ENCODE results near the gene SNX17.
"Not testable (repeated sequence)": the region's sequence is repeated elsewhere in the genome, so short reads cannot be mapped to it uniquely, and the experiment has no call there.

Gene SNX17, protein sequence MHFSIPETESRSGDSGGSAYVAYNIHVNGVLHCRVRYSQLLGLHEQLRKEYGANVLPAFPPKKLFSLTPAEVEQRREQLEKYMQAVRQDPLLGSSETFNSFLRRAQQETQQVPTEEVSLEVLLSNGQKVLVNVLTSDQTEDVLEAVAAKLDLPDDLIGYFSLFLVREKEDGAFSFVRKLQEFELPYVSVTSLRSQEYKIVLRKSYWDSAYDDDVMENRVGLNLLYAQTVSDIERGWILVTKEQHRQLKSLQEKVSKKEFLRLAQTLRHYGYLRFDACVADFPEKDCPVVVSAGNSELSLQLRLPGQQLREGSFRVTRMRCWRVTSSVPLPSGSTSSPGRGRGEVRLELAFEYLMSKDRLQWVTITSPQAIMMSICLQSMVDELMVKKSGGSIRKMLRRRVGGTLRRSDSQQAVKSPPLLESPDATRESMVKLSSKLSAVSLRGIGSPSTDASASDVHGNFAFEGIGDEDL

DNA sequence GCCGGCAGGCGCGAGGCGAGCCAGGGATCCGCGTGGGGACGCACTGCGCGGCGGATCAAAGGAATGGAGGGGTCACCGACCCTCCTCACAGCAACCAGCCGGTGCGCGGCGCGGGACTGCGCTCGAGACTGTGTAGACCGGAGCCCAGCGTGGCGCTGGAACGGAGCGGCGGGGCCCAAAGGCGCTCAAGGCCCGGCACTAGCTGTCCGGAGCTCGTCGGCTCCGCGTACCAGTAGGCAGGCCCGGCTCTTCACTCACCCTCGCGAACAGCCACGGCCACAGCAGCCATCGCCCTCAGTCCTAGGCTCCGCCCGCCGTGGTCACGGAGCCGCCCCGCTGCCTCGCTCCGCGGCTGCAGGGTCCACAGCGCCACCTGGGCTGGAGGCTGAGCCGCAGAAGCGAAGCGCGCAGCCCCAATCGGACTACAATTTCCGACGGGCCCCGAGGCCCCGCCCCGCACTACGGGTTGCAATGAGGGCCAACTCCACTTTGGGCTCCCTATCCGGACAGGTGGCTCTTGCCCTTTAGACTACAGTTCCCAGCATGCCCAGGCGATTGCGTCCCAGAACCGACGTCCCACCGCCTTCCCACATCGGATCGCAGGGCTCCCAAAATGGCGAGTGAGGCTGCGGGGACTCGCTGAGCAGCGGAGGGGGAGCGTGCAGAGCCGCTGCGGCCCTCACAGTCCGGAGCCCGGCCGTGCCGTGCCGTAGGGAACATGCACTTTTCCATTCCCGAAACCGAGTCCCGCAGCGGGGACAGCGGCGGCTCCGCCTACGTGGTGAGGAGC, at the start of gene SNX17, which contains the start of gene EIF2B4:
Gene SNX17 (plus strand): TSS at position 591 of the 790 bp plus-strand sequence. CDS start 128 bp downstream, at position 719.
Gene EIF2B4 (minus strand): TSS at position 313 of the 790 bp plus-strand sequence. CDS start 24 bp downstream, at position 289.
- peak; percentile 99 for DNase-seq

DNA sequence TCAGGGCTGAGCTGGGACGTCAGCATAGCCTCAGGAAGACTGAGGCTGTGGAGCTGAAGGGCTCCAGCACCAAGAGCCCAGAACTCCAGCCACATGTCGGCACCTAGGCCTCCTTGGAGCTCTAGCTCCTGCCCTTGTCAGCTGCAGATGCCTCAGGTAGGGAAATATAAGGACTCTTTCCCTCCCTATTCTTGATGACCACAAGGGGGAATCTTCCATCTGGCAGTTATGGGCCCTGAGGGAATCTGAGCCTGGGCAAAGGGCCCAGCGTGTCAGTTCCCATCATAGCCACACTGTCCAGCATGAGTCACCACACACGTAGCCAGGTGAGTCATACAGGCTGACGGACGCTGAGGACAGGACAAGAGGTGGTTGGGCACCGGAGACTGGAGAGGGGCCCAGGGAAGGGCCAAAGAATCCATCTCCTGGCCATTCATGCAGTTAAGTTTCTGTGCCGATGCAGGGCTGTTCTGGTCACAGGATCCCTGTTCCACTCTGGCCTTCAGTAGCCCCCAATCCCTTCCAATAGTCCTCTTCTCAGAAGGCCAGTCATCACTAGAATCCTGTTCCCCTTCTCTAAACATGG, 49.4 kb upstream of the SNX17 start:
- peak; percentile 99 for DNase-seq

DNA sequence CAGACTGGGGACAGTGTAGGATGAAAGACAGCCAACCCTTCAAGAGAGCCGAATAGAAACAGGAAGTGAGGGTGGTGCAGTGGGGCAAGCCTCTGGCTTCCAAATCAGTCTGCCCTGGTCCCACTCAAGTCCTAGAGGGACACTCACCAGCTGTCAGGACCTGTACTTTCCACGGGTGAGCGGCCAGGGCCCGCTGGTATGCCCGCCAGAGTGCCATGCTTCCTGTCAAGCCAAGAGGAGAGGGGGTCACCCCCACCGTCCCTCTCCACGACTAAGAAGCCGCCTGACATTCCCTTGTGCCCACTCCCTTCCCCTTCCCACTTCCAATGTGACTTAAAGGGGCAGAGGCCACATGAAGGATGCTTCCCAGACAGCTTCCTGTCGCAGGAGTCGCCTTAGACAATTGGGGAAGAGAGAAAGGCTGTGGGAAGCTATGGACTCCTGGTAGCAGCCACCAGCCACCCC, 48.1 kb upstream of the SNX17 start:
- no peak for DNase-seq

DNA sequence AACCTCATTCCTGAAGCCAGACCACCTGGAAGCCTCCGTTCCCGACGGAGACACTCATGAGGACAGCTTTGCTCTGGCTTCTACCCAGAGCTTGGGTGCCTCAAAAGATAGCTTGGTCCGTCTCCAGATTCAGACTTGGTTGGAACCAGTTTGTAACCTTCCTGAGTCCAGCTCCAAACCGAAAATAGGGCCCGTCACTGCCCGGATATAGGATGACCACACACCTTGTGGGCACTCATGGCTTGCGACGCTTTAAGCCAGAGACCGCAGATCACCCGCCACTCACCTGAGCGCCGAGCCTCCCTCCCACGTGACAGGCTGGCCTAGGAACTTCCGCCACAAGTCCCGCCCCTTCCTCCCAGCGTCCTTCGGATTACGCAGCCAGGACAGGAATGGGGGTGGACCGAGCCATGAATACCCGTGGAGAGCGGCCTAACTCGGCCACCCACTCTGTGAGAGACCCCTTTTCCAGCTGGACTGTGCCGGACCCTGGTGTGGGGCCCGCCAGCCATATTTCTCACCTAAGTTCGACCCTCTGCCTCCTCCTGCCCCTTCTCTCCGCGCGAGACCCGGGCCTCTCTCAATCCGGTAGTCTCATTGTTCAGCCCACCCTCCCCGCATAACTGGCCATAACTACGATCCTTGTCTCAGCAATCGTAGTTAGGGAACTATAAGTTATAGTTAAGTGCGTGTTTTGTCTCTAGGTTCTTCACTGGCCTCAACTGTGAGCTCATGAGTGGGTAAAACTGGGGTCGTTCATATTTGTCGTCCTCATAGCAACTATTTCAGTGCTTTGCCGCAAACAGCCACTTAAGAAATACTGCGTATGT, 47.4 kb upstream of the SNX17 start, which contains the start of gene MPV17:
Gene MPV17 (minus strand): TSS at position 332 of the 830 bp plus-strand sequence. CDS start 580 bp downstream, outside the sequence.
- peak; percentile 89 for DNase-seq

DNA sequence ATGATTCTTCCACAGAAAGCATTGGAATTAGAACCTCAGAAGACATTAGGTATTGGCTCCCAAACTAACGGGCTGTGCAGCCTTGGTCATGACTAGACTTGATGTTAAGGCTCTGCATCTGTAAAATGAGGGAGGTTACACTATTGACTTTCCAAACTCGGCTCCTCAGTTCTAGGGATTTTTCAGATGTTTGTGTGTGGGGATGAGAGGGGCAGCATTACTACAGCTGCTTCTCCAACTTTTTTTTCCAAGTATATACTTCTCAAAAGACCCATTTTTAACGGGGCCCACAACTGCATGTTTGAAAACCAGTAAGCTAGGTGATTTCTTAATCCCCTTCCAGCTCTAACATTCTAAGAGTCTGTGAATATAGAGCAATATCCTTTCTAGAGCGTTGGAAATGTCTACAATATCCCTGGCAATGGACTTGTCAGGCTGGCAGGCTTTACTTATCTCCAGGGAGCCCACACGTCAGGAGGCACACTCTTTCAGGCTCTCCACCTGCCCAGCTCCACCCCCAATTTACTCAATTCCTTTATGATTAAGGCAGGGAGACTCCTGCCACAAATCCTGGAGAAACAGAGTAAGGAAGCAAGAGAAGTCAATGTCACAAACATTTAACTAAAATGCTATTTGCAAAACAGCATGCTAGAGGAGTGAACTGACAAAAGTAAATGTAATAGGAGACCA, 46.7 kb upstream of the SNX17 start:
- no peak for DNase-seq

DNA sequence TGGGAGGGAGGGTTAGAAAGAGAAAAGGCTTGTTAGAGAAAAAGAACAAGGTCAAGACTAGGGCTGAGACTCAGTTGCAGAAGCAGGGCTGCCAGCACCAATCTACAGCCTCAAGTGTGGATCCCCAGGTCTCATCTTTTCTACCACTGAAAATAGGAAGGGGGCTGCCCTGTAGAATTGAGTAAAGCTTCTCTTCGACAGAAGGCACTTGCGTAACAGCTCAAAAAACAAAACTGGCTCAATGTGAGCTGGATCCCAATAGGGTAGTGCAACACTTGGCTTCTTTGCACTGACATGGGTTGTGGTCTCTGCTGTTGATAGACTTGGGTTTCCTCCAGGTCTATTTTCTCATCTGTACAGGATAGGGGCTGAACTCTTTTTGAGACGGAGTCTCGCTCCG, 45.7 kb upstream of the SNX17 start:
- DNase-seq: no peak

DNA sequence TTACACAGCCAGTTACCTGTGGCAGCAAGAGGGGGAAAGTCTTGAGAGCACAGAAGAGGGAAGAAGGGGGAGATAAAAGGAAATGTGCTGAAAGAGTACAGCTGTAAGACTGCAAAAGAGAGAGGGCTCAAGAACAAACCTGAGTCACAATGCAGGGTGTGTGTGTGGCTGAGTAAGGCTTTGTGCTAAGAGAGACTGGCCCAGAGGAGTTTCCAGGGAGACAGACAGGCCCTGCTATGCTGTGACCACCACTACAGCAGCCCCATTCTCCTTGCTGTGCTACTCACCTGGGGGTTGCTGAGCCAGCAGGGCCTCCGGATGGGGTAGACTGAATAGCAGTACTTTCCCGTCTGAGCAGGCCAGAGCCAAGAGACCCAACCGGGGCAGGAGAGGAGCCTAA, 35.1 kb upstream of the SNX17 start:
- no peak for DNase-seq

DNA sequence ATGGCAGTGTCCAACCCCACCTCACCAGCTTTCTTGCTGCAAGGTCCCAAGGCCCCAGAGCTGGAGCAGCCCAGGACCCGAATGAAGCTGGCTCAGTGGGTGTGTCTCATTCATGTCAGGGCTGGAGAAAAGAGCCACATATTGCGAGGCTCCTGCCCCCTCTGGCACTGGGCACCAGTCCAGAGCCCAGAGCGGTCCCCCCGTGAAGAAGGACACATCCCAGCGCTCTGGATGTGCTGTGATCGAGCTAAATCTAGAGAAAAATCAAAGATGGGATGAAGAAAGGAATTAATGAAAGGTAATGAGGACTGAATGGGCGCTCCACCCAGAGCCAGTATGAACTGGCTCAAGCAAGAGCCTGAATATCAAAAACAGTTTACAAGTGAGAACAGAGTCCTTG, 34.2 kb upstream of the SNX17 start:
- no peak for DNase-seq

DNA sequence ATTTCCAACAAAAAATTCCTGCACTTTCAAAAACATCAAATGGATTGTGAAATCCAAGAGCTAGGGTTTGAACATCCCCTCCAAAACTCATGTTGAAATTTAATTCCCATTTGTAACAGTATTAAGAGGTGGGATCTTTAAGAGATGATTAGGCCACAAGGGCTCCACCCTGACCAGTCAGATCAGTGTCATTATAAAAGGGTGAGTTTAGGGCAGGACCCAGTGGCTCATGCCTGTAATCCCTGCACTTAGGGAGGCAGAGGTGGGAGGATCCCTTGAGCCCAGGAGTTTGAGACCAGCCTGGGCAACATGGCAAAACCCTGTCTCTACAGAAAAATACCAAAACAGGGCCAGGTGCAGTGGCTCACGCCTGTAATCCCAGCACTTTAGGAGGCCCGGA, 22.8 kb upstream of the SNX17 start:
- DNase-seq: no peak

DNA sequence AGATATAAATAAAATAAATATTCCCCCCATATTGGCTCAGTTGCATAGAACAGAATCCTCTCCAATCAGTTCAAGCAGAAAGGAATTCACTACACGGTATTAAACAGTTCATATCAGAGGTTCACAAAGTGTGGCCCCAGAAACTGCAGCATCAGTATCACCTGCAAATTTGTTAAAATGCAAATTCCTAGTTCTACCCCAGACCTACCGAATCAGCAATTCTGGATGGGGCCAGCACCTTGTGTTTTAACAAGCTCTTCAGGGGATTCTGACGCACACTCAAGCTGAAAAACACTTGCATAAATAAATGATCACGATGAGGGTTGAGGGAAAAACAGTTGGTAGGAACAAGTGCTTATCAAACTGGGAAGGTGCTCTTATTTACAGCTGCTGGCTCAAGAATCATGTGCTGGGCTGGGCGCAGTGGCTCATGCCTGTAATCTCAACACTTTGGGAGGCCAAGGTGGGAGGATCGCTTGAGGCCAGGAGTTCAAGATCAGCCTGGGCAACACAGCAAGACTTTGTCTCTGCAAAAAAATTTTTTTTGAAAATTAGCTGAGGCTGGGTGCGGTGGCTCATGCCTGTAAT, 20.2 kb upstream of the SNX17 start:
- DNase-seq: no peak

DNA sequence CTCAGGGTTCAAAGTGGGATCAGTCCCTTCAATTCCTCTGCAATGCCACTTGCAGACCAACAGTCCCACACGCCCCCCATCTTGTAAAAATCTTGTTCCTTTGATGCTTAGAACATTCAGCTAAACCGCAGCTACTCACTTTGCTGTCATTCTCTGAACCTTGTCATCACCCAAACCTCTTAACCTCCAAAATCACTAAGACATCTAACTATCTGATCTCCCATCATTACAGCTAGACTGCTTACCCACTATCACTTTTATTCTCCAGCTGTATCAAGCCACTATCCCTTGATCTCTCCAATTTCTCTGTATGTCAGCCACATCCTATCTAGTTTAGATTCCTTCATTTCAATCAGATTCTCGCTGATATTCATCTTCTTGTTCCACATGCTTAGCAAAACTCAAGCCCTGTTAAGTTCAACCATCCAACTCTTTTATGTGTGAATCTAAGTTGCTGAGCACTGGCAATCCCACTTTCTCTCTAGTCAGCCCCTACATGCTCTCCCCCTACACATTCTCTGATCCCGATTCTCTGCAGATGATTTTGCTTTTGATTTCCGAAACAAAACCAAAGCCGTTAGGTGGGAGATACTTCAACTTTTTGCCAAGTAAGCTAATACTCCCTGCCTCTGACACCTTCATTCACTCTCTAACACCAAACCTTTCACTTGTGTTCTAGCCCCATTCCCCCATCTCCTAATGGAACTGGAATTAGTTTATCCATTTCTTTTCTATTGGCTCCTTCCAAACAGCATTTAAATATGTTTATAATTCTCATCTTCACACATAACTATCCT, 18.4 kb upstream of the SNX17 start:
- DNase-seq: no peak

DNA sequence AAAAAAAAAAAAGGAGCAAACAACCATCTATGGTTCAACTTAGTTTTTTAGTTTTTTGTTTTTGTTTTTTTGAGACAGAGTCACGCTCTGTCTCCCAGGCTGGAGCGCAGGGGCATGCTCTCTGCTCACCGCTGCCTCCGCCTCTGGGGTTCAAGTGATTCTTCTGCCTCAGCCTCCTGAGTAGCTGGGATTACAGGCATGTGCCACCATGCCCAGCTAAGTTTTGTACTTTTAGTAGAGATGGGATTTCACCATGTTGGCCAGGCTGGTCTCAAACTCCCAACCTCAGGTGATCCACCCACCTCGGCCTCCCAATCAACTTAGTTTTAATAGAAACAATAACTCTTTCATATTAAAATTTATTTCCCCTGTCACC, 17.0 kb upstream of the SNX17 start:
- DNase-seq: not testable (repeated sequence)

DNA sequence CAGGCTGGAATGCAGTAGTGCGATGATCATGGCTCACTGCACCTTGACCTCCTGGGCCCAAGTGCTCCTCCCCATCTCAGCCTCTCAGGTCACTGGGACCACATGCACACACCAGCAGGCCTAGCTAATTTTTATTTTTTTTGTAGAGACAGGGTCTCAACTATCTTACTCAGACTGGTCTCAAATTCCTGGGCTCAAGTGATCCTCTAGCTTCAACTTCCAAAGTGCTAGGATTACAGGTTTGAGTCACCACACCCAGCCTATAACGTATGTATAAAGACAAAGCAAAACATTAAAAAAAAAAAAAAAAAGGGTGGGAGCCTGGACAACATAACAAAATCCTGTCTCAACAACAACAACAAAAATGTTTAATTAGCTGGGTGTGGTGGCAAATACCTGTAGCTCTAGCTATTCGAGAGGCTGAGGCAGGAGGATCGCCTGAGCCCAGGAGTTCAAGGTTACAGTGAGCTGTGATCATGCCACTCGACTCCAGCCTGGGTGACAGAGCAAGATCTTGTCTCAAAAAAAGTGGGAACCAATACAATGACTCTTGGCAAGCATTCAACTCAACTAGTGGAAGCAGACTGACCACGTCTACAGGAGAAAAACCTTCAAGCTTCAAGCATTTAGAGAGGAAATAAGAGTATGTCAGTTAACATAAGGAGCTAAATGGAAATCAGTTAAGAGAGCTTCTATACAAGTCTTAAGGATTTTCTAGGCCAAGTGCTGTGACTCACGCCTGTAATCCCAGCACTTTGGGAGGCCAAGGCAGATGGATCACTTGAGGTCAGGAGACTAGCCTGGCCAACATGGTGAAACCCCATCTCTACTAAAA, 16.4 kb upstream of the SNX17 start:
- peak; percentile 28 for DNase-seq

DNA sequence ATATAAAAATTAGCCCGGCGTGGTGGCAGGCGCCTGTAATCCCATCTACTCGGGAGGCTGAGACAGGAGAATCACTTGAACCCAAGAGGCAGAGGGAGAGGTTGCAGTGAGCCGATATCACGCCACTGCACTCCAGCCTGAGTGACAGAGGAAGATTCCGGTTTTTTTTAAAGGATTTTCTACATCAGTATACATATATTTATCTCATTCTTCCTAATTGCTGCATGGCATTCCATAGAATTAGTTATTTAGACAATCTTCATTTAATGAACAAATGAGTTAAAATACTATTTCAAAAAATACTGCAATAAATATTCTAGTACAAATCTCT, 15.9 kb upstream of the SNX17 start:
- DNase-seq: no peak

DNA sequence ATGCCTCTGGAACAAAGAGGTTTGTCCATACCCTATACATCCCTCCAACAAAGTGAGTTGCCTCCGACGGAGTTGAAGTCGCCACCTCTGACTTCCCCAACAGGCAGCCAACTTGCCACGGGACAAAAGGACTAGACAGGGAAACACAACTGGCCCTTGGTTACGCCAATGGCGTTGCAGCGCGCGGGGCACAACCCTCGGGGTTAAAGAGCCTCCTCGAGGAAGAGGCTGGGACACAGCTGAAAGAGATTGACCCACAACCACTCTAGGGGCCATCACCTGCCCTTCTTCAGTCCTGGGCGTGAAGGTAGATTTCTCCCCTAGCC, 14.4 kb upstream of the SNX17 start:
- peak; percentile 66 for DNase-seq

DNA sequence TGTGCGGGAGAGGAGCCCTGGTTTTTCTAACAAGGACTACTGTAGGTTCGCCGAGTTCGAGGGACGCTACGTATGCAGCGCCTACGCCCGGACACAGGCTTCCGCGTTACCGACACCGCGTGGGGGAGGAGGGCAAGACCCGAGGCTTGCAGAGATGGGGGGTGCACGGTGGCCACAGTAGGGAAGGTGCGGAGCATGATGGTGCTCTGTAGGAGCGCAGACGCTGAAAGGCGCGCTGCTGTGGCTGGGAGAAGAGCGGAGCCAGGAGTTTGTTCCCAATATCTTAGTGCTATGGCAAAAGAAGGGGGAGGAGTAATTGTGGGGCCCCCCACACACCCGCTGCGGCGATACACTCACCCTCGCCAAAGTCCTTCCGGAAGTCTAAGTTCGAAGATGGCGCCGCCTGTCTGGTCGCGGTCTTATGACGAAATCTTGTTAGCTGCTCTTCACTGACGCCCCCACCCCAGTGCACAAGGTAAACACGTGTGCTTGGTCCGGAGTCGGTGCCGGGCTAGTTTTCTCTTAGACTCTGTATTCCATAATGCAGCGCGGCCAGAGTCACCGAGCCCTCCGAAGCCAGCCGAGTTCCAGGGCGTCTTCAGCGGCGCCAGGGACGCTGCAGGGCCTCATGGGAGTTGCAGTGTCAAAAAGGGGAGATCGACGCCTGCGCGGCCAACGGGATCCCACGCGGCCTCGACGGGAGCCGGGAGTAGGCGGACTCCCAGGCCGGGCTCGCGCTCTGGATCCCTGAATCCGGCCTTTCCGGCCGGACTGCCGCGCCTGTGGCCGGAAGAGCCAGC, 13.8 kb upstream of the SNX17 start, which contains the start of gene GTF3C2:
Gene GTF3C2 (minus strand): TSS at position 383 of the 800 bp plus-strand sequence. CDS start 13,210 bp downstream, outside the sequence.
- peak; percentile 98 for DNase-seq

DNA sequence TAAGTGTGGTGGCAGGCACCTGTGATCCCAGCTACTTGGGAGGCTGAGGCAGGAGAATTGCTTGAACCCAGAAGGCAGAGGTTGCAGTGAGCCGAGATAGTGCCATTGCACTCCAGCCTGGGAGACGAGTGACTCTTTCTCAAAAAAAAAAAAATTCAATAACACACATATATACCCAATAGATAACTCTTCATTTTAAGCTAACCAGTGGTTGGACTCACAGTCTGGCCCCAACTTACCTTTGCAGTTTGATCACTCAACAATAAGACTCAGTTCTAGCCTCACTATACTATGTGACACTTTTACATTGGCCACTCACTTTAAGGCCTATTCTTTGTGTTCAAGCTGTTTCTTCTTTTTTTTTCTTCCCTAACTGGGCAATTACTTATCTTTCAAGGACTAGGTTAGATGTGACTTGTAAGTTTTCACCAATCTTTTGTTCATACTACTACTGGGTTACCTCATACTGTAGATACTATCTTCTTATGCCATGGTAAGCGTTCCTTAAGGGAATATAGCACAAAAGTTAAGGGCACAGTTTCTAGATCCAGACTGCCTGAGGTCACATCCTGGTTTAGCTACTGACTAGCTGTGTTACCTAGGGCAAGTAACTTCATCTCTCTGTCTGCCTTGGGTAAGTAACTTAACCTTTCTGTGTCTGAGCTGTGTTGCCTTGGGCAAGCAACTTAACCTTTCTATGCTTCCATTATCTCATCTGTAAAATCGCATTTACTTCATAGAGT, 7.6 kb upstream of the SNX17 start:
- no peak for DNase-seq

DNA sequence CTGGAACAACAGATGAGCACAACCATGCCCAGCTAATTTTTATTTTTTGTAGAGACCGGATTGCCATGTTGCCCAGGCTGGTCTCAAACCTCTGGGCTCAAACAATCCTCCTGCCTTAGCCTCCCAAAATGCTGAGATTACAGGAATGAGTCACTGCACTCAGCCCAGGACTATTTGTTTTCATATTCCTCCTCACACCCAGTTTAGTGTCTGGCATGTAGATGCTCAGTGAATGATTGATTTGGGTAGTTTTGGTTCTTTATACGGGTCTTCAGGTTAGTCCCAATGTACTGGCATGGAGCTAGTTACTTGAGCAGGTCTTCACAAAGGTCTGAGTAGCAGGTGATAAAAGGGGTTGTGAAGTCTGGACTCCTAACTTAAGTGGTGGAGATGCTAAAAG, 6.5 kb upstream of the SNX17 start:
- DNase-seq: no peak

Data from EL (cell line).